DOHH2 (cell line): ENCODE results near the gene GFRA4.

ENCODE experiments used
- H3F3A ChIP-seq: fragments of 200-600 bp; sonication (generic), shearing (Covaris generic); 2 replicates; pipeline ENCODE4 v1.6.0; 2016; ENCODE audit warnings: antibody characterized with exemption, mild to moderate bottlenecking; ENCODE audit not compliant: control insufficient read depth, insufficient read depth
- H3K27ac ChIP-seq: fragments of 200-600 bp; sonication (generic); 2 replicates; pipeline ENCODE4 v1.5.1; 2014; ENCODE audit warnings: low read depth, mild to moderate bottlenecking, low read length, moderate library complexity
- H3K27me3 ChIP-seq: fragments of 200-600 bp; sonication (generic); 2 replicates; pipeline ENCODE4 v1.6.1; 2014; ENCODE audit warnings: mild to moderate bottlenecking, low read length, mixed read lengths; ENCODE audit not compliant: control insufficient read depth
- H3K36me3 ChIP-seq: fragments of 200-600 bp; sonication (generic); 2 replicates; pipeline ENCODE4 v1.6.1; 2014; ENCODE audit warnings: mild to moderate bottlenecking, low read length, moderate library complexity, mixed read lengths; ENCODE audit not compliant: control insufficient read depth
- H3K4me1 ChIP-seq: fragments of 200-600 bp; sonication (generic); 2 replicates; pipeline ENCODE4 v1.6.1; 2014; ENCODE audit warnings: mild to moderate bottlenecking, low read length, mixed read lengths; ENCODE audit not compliant: control insufficient read depth
- H3K4me2 ChIP-seq: fragments of 200-600 bp; sonication (generic); 2 replicates; pipeline ENCODE4 v1.6.0; 2014; ENCODE audit warnings: mild to moderate bottlenecking, low read length, moderate library complexity
- H3K4me3 ChIP-seq: fragments of 200-600 bp; sonication (generic); 2 replicates; pipeline ENCODE4 v1.5.1; 2014; ENCODE audit warnings: mild to moderate bottlenecking, low read length, mixed read lengths
- H3K79me2 ChIP-seq: fragments of 200-600 bp; sonication (generic); 2 replicates; pipeline ENCODE4 v1.6.1; 2014; ENCODE audit warnings: mild to moderate bottlenecking, low read length, mixed read lengths; ENCODE audit not compliant: control insufficient read depth
- H3K9me2 ChIP-seq: fragments of 200-600 bp; sonication (generic); replicated peaks from 2 replicates; pipeline ENCODE4 v1.6.1; 2014; ENCODE audit warnings: mild to moderate bottlenecking, low read length, mixed read lengths; ENCODE audit not compliant: control insufficient read depth
- H3K9me3 ChIP-seq: fragments of 200-600 bp; sonication (generic); 2 replicates; pipeline ENCODE4 v1.6.1; 2014; ENCODE audit warnings: antibody characterized with exemption, low read length, mixed read lengths; ENCODE audit not compliant: control insufficient read depth, insufficient read depth
- H4K20me1 ChIP-seq: fragments of 200-600 bp; sonication (generic); 2 replicates; pipeline ENCODE4 v1.6.0; 2014; ENCODE audit warnings: low read depth, mild to moderate bottlenecking, antibody characterized with exemption, low read length, moderate library complexity; ENCODE audit not compliant: control insufficient read depth, insufficient read depth
- EZH2phosphoT487 ChIP-seq: fragments of 200-600 bp; sonication (generic); IDR thresholded peaks from 2 replicates; pipeline ENCODE4 v1.6.1; 2017; ENCODE audit warnings: borderline replicate concordance, mild to moderate bottlenecking, antibody characterized with exemption, low read length, moderate library complexity, mixed read lengths
- TF ChIP-seq, protein P1 (sequence below): fragments of 200-600 bp; sonication (generic); IDR thresholded peaks from one replicate; pipeline ENCODE4 v1.5.1; 2014; ENCODE audit warnings: antibody characterized with exemption, mild to moderate bottlenecking, low read depth, low read length; ENCODE audit not compliant: poor library complexity, severe bottlenecking

GFRA4 gene

DNA sequence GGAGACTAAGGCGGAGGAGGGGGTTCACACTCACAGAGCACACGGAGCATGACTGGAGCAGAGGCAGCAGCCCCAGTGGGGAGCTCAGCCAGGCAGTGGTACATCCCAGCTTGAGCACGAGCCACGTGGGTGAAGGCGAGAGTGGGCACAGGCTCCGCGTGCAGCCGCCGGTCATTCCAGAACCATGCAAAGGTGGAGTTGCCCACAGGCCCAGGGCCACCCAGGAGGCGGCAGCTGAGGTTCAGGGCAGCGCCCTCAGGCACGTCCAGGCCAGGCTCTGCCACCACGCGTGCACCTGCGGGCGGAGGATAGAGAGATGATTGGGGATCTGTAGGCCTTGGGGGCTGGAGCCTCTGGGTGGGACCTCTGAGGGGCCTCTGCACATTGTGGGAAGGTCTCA, 28.1 kb upstream of the GFRA4 start:
- no peaks in the 10 kb centered on the region for H3F3A ChIP-seq
- H3K4me3 ChIP-seq, result no peak overlapping the region
- H3K4me2 ChIP-seq, result no peak overlapping the region
- TF ChIP-seq, protein P1, sequence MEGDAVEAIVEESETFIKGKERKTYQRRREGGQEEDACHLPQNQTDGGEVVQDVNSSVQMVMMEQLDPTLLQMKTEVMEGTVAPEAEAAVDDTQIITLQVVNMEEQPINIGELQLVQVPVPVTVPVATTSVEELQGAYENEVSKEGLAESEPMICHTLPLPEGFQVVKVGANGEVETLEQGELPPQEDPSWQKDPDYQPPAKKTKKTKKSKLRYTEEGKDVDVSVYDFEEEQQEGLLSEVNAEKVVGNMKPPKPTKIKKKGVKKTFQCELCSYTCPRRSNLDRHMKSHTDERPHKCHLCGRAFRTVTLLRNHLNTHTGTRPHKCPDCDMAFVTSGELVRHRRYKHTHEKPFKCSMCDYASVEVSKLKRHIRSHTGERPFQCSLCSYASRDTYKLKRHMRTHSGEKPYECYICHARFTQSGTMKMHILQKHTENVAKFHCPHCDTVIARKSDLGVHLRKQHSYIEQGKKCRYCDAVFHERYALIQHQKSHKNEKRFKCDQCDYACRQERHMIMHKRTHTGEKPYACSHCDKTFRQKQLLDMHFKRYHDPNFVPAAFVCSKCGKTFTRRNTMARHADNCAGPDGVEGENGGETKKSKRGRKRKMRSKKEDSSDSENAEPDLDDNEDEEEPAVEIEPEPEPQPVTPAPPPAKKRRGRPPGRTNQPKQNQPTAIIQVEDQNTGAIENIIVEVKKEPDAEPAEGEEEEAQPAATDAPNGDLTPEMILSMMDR, result no peak
- no peak for TF ChIP-seq EZH2phosphoT487
- no peaks in the 10 kb centered on the region for H4K20me1 ChIP-seq
- H3K27ac ChIP-seq, result no peak overlapping the region
- no peaks in the 10 kb centered on the region for H3K27me3 ChIP-seq
- H3K4me1 ChIP-seq, result no peaks in the 10 kb centered on the region
- no peaks in the 10 kb centered on the region for H3K36me3 ChIP-seq
- no peaks in the 10 kb centered on the region for H3K79me2 ChIP-seq
- H3K9me3 ChIP-seq, result peaks cover 1% of the 10 kb centered on the region; the same call in 1 of the 2 replicates
- no peaks in the 10 kb centered on the region for H3K9me2 ChIP-seq

DNA sequence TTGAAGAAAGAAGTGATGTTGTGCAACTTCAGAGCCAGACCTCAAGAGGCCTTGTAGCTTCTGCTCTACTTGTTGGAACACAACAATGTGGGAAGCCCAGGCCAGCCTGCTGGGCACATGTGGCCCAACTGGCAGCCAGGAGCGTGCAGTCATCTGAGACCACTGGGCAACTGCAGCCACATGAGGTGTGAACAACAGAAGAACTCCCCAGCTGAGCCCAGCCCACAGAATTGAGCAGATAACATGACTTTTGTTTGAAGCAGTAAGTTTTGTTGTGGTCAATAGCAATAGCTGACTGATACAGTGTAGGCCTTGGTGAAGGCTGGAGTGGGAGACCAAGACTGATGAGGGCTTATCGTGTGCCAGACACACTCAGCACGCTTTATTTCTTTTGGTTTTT, 27.2 kb upstream of the GFRA4 start:
- H3K27ac ChIP-seq, result no peak overlapping the region
- no peaks in the 10 kb centered on the region for H3K9me3 ChIP-seq
- H3F3A ChIP-seq, result no peaks in the 10 kb centered on the region
- H3K79me2 ChIP-seq, result no peaks in the 10 kb centered on the region
- H3K4me2 ChIP-seq, result no peak overlapping the region
- no peaks in the 10 kb centered on the region for H3K4me1 ChIP-seq
- H3K4me3 ChIP-seq, result no peak overlapping the region
- no peaks in the 10 kb centered on the region for H3K9me2 ChIP-seq
- no peaks in the 10 kb centered on the region for H3K36me3 ChIP-seq
- H4K20me1 ChIP-seq, result no peaks in the 10 kb centered on the region
- no peaks in the 10 kb centered on the region for H3K27me3 ChIP-seq
- TF ChIP-seq, protein P1, result no peak
- TF ChIP-seq EZH2phosphoT487, result no peak

DNA sequence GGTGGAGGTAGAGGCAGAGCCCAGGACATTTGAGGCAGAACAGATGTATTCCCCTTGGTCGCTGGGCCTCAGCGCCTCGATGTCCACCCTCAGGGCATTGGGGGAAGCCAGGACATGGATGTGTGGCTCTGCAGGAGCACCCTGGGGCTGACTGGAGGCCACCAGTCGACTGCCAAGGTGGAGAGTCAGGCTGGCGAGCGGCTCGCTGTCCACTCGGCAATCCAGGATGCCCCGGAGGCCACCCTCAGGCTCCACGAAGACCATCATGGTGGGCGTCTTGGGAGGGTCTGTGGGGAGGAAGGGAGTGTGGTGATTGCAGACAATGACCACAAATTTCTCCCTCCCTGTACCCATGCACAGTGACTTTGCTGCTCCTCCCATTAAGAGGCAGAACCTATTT, 26.8 kb upstream of the GFRA4 start:
- Histone ChIP-seq H3K36me3 (no peaks in the 10 kb centered on the region), H3F3A (no peaks in the 10 kb centered on the region), H3K4me2 (no peak overlapping the region), H3K4me1 (no peaks in the 10 kb centered on the region), H3K9me3 (no peaks in the 10 kb centered on the region), H3K79me2 (no peaks in the 10 kb centered on the region), H3K27ac (no peak overlapping the region), H3K4me3 (no peak overlapping the region), H4K20me1 (no peaks in the 10 kb centered on the region), H3K27me3 (no peaks in the 10 kb centered on the region), H3K9me2 (no peaks in the 10 kb centered on the region)
- TF ChIP-seq EZH2phosphoT487, result no peak
- TF ChIP-seq, protein P1, result no peak

DNA sequence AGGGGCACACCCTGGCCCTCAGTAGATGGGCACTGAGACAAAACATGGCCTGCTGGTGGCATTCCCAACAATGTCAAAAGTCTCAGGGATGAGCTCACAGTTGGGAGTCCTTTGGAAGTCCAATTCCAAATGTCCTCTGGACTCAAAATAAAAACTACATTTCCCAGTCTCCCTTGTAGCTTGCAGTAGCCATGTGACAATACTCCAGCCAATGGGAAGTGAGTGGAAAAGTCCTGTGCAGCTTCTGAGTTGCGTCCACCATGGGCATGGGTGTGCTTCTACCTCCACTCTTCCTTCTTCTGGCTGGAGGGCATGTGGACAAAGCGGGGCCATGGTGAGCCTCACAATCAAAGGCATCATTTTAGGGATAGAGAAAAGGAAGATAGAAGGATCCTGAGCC, 24.5 kb upstream of the GFRA4 start:
- H3K9me2 ChIP-seq, result no peaks in the 10 kb centered on the region
- no peaks in the 10 kb centered on the region for H3K9me3 ChIP-seq
- no peak for TF ChIP-seq EZH2phosphoT487
- TF ChIP-seq, protein P1, result no peak
- H3K4me2 ChIP-seq, result no peak overlapping the region
- H3K4me1 ChIP-seq, result no peaks in the 10 kb centered on the region
- no peak overlapping the region for H3K4me3 ChIP-seq
- H3F3A ChIP-seq, result no peaks in the 10 kb centered on the region
- H3K36me3 ChIP-seq, result no peaks in the 10 kb centered on the region
- no peak overlapping the region for H3K27ac ChIP-seq
- no peaks in the 10 kb centered on the region for H3K79me2 ChIP-seq
- no peaks in the 10 kb centered on the region for H3K27me3 ChIP-seq
- H4K20me1 ChIP-seq, result no peaks in the 10 kb centered on the region
